ENCODE data around the gene OR11H7.
"Not testable (repeated sequence)": the region's sequence is repeated elsewhere in the genome, so short reads cannot be mapped to it uniquely, and the experiment has no call there.

OR11H7 gene
- 0 to 0.06 (median 0) reads per million in 18 experiments for total RNA-seq

GRCh38 chr14:20228681-20229080 is at the start of gene OR11H7:
TSS of gene OR11H7 (plus strand) at chr14:20228981.
- no peak for DNase-seq

GRCh38 chr14:20179218-20179617 is 49.6 kb upstream of the OR11H7 start:
- DNase-seq, result peak; percentile 65 to 67

- DNase-seq, result peak; percentile 11 to 55
Observed at GRCh38 chr14:20179880-20180279, 48.9 kb upstream of the OR11H7 start.

DNA sequence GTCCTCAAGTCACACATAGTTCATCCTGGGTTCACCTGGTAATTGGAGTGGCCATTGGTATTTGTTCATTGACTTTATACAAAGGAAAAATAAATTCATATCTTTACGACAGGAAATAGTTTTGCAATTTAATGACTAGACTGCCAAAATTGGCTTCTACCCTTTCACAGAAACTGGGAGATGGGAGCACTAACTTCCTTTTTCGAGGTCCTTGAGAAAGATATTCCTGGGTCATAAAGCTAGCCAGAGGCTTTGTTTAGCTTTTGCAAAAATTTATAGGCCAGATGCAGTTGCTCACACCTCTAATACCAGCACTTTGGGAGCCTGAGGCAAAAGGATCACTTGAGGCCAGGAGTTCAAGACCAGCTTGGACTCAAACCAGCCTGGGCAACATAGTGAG is 48.3 kb upstream of the OR11H7 start:
- peak; percentile 8 to 33 for DNase-seq

DNA sequence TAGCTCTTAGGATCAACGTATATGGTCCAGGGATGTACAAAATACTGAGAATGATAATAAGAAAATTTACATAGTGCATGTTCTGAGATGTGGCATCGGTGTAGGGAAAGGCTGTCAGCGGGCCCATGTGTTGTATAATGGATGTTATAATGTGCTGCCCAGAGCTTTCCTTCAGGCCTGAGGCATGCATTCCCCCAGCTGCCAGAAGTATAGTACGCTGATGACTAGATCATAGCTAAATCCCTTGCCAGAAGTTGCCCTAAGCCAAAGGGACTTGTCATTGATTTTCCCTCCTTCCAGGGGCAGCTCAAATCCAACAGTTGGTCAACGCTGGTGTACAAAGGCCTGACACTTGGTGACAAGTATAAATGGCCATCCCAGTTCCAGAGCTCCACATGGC is 44.6 kb upstream of the OR11H7 start:
- no peak for DNase-seq

GRCh38 chr14:20190596-20190995 is 38.2 kb upstream of the OR11H7 start, which contains the start of gene OR11G2:
TSS of gene OR11G2 (plus strand) at chr14:20190896. CDS start at chr14:20197438, 6,542 bp downstream.
- DNase-seq, result no peak

DNA sequence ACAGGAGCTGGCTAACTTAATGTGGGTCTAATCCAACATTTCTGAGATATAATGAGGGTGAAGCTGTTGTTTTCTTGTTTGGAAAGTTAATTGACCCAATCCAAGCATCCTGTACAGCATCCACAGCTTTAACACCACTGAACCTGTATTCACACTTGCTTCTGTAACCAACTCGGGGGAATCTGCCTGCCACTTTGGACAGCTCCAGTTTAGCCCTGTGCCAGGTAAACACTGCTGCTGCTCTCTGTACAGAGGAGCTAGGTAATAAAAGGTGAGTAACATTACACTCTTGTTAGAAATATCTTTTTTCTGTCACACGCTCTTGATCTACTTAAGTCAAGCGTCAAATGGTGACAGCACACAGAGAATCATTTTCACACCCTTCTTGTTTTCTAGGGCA is 37.4 kb upstream of the OR11H7 start:
- no peak for DNase-seq

GRCh38 chr14:20194101-20194500 is 34.7 kb upstream of the OR11H7 start:
- no peak for DNase-seq

DNA sequence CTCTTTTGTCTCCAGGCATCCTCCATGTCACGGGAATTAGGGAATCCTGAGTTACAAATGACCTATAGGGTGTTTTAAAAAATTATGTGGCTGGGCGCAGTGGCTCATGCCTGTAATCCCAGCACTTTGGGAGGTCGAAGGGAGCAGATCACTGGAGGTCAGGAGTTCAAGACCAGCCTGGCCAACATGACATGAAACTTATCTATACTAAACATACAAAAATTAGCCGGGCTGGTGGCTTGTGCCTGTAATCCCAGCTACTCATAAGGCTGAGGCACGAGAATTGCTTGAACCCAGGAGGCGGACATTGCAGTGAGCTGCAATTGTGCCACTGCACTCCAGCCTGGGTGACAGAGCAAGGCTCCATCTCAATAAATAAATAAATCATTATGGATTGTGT is 33.6 kb upstream of the OR11H7 start:
- not testable (repeated sequence) for DNase-seq

DNA sequence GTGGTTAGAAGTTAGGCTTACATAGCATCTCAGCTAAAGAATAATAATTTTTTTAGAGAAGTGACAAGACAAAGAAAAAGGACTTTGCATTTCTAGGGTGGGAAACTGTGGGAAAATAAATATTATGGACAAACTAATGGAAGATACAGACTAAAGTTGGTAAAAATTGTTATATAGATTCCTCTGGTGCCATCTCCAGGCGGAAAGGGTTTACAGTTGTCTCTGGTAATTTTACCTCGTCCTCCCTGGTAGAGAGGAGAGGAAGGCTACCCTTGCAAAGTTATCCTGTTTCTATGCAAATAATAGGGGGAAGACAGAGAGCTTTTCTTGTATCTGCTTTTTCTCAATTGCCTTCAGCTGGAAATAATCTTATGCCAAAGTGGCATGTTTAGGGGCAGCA is 32.9 kb upstream of the OR11H7 start:
- DNase-seq, result no peak

DNA sequence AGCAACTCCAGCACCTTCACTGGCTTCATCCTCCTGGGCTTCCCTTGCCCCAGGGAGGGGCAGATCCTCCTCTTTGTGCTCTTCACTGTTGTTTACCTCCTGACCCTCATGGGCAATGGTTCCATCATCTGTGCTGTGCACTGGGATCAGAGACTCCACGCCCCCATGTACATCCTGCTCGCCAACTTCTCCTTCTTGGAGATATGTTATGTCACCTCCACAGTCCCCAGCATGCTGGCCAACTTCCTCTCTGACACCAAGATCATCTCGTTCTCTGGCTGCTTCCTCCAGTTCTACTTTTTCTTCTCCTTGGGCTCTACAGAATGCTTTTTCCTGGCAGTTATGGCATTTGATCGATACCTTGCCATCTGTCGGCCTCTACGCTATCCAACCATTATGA is 31.3 kb upstream of the OR11H7 start:
- peak; percentile 22 to 58 for DNase-seq

GRCh38 chr14:20198991-20199390 is 29.8 kb upstream of the OR11H7 start:
- DNase-seq, result no peak

DNA sequence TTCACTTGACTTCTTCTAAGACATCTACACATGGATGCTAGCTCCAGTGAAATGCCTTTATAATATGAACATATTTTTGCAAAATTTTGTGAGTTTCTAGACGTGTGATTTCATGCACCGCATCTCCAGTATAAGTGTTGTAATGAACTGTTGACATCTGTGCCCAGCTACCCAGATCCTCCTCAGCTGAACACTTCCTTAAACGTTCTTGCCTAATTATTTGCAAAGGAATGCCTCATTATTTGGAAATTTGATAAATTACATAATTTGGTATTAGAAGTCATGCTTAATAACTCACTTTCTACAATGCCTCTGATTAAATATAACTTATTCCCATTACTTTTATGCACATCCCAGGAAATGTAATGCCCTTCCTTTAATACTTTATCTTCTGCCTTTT is 24.1 kb upstream of the OR11H7 start:
- peak; percentile 30 to 75 for DNase-seq

DNA sequence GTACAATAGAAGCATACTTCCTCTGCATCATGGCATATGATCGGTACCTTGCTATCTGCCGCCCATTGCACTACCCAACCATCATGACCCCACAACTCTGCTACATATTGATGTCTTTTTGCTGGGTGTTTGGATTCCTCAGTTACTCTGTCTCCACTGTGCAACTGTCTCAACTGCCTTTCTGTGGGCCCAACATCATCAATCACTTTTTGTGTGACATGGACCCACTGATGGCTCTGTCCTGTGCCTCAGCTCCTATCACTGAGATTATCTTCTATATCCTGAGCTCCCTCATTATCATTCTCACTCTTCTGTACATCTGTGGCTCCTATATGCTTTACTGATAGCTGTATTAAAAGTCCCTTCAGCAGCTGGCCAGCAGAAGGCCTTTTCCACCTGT is 19.2 kb upstream of the OR11H7 start:
- DNase-seq, result no peak

GRCh38 chr14:20212406-20212805 is 16.4 kb upstream of the OR11H7 start:
- not testable (repeated sequence) for DNase-seq

GRCh38 chr14:20215196-20215595 is 13.6 kb upstream of the OR11H7 start:
- no peak for DNase-seq

GRCh38 chr14:20219033-20219432 is 9.7 kb upstream of the OR11H7 start:
- DNase-seq, result no peak

DNA sequence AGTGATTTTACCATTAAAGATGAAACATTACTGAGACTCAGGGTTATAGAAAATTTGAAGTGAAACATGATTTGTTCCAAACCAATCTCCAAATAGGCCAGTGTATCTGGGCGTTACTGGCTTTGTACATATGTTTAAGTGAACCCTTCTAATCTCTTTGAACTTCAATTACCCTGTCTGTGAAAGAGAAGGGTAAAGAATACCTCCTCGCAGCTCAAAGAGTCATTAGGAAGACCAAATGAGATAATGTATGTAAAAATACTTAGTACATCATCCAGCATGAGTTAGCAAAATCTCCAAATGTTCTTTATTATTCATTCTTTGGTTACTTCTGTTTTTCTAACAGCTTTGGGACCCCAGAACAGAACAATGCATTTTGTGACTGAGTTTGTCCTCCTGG is 5.4 kb upstream of the OR11H7 start, which contains the start of gene OR11H6:
TSS of gene OR11H6 (plus strand) at position 301 of the 400 bp plus-strand sequence. CDS start at position 301, 0 bp downstream.
- DNase-seq, result no peak

DNA sequence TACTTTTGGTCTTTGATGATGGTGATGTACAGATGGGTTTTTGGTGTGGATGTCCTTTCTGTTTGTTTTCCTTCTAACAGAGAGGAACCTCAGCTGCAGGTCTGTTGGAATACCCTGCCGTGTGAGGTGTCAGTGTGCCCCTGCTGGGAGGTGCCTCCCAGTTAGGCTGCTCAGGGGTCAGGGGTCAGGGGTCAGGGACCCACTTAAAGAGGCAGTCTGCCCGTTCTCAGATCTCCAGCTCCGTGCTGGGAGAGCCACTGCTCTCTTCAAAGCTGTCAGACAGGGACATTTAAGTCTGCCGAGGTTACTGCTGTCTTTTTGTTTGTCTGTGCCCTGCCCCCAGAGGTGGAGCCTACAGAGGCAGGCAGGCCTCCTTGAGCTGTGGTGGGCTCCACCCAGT is 6.6 kb downstream of the OR11H7 start:
- DNase-seq, result not testable (repeated sequence)

GRCh38 chr14:20247646-20248246 is 19.0 kb downstream of the OR11H7 start:
- DNase-seq, result no peak

- no peak for DNase-seq
Observed at GRCh38 chr14:20262642-20263128, 33.9 kb downstream of the OR11H7 start.

DNA sequence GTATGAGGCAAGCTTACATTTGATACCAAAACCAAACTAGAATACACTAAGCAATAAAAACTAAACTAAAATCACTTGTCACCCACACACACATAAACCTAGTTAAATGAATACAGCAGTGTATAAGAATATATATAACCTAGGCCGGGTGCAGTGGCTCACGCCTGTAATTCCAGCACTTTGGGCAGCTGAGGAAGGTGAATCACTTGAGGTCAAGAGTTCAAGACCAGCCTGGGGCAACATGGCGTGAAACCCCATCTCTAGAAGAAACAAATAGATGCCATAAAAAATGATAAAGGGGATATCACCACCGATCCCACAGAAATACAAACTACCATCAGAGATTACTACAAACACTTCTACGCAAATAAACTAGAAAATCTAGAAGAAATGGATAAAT is 35.6 kb downstream of the OR11H7 start:
- DNase-seq, result not testable (repeated sequence)

GRCh38 chr14:20274062-20274461 is 45.3 kb downstream of the OR11H7 start:
- no peak for DNase-seq

DNA sequence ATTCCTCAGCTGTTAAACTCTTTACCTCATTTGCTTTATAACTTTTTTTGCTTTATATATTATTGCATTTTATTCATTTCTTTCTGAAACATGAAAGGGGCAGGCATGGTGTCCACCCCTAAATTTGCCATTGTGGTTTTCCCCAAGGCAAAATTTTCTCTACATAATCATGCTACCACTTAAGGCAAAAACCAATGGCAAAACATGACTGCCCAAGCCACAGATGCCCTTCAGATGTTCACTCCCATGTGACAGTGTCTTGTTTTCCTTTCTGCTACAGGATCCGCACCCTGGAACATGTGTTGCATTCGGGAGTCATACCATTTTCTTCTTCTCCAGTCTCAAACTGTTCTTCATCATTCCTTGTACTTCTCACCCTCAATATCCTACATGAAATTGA is 48.6 kb downstream of the OR11H7 start:
- DNase-seq, result no peak

DNA sequence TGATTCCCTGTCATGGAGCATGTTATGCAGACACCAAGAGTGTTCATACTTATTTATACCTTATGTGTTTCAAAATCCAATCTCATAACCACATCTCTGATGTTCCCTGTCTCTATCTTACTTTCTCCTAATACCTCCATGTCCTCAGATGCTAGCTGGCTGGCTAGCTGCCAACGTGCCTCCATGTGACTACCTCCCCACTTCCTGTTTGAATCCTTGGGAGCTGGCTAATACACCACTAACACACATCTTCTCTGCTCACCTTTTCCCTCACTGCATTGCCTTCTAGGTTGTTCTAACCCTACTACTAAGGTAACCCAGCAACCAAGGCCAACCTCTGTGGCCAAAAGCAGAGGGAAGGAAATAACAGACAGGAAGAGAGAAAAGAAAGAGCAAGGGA is 49.6 kb downstream of the OR11H7 start:
- DNase-seq, result no peak

All from inflammatory macrophage (primary cell).